Ascending aorta (tissue), 2 donors: ENCODE measurements around the gene SLC7A1. TPM values are rescaled to one million over a fixed set of nuclear protein-coding genes. Genes with fewer than 3 reads are reported as not detected.

ENCODE experiments used
- DNase-seq, 2 donors: peaks; one replicate each; pipeline ENCODE4 v3.0.0-alpha.2; 2019; ENCODE audit warnings: low spot score in 2 of 2
- H3K27ac ChIP-seq, 2 donors: fragments of 200-600 bp; sonication (generic); one replicate each; pipeline ENCODE4 v1.5.1; 2016 to 2017; ENCODE audit warnings: mild to moderate bottlenecking in 1 of 2
- H3K27me3 ChIP-seq: fragments of 200-600 bp; sonication (generic); one replicate; pipeline ENCODE4 v1.5.1; 2017
- H3K36me3 ChIP-seq, 2 donors: fragments of 200-600 bp; sonication (generic); one replicate each; pipeline ENCODE4 v1.5.1; 2016
- H3K4me1 ChIP-seq, 2 donors: fragments of 200-600 bp; sonication (generic); one replicate each; pipeline ENCODE4 v1.5.1; 2016 to 2017; ENCODE audit warnings: mild to moderate bottlenecking in 1 of 2
- H3K4me3 ChIP-seq, 2 donors: fragments of 200-600 bp; sonication (generic); one replicate each; pipeline ENCODE4 v1.5.1; 2016 to 2017; ENCODE audit warnings: mild to moderate bottlenecking in 1 of 2
- H3K9me3 ChIP-seq, 2 donors: fragments of 200-600 bp; sonication (generic); one replicate each; pipeline ENCODE4 v1.5.1; 2016
- intact Hi-C: fragments of 100-400 bp; cut with DNase I; formaldehyde crosslinking; loops from one replicate; pipeline ENCODE4 v1.15.1; 2023
- total RNA-seq: library from RNA; depleted of rRNA; stranded (reverse); fragments of >200 nt; gene quantifications from one replicate; pipeline ENCODE4 v1.1.0, GENCODE V29; 2016
- TF ChIP-seq, protein P1 (sequence below), 3 experiments: fragments of 200-600 bp in 2 of 3; fragments of 450-650 bp in 1 of 3; sonication (generic) in 2 of 3; IDR thresholded peaks; one replicate each; pipeline ENCODE4 v1.5.1; 2016 to 2019; ENCODE audit warnings: antibody characterized with exemption in 3 of 3, mild to moderate bottlenecking in 1 of 3, moderate library complexity in 1 of 3

The SLC7A1 gene
- total RNA-seq, 1 donor from 2014 or later = 17.2 TPM

DNA sequence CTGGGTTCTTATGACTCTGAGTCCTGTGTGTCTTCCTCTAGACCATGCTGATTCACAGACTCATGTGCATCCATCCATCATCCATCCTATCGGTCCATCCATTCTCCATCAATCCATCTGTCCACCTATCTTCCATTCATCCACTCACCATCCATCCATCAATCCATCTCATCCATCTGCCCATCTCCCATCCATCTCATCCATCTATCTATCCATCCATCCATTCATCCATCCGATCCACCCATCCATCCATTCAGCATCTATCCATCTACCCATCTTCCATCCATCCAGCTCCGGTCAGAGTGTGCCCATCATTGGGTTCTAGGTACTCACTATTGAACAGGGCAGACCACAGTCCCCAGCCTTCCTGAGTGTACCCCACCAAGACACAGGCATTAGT lies 75.6 kb downstream of the SLC7A1 start:
- intact Hi-C loops = loop anchor here (5.0 kb wide), 2 partner anchors 77 to 332 kb away; partner anchors contain the start of genes SLC7A1 and UBL3
- H3K4me1 ChIP-seq = peaks cover 3 to 10% of the 10 kb centered on the region in 2 donors
- TF ChIP-seq, protein P1, sequence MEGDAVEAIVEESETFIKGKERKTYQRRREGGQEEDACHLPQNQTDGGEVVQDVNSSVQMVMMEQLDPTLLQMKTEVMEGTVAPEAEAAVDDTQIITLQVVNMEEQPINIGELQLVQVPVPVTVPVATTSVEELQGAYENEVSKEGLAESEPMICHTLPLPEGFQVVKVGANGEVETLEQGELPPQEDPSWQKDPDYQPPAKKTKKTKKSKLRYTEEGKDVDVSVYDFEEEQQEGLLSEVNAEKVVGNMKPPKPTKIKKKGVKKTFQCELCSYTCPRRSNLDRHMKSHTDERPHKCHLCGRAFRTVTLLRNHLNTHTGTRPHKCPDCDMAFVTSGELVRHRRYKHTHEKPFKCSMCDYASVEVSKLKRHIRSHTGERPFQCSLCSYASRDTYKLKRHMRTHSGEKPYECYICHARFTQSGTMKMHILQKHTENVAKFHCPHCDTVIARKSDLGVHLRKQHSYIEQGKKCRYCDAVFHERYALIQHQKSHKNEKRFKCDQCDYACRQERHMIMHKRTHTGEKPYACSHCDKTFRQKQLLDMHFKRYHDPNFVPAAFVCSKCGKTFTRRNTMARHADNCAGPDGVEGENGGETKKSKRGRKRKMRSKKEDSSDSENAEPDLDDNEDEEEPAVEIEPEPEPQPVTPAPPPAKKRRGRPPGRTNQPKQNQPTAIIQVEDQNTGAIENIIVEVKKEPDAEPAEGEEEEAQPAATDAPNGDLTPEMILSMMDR (IDR thresholded peaks at IDR 0.05) = no peak
- H3K27ac ChIP-seq = no peak overlapping the region
- no peak overlapping the region for H3K4me3 ChIP-seq
- H3K9me3 ChIP-seq = no peaks in the 10 kb centered on the region
- DNase-seq = no peak
- peaks cover 46 to 54% of the 10 kb centered on the region in 2 donors for H3K36me3 ChIP-seq
- no peaks in the 10 kb centered on the region for H3K27me3 ChIP-seq

DNA sequence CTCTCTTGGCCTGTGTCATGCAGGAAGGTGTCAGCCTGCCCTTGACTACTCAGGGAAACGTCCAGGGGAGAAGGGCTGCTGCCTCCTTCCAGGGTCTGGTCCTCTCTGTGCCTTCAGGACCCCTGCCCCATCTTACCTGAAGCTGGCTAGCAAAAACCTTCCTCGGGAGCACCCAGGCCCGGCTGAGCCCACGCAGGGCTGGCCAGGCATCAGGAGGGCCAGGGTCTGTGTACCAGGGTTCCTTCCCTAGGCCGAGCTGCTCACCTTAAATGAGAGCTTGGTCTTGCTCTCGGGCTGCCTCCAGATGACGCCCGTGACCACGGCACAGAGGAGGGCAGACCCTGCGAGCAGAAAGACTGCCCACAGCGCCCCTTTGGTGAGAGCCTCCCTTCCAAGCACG lies 78.6 kb downstream of the SLC7A1 start:
- no peak for DNase-seq
- intact Hi-C loops = no loop called here
- TF ChIP-seq, protein P1 (IDR thresholded peaks at IDR 0.05) = no peak
- no peak overlapping the region for H3K4me3 ChIP-seq
- H3K27me3 ChIP-seq = no peaks in the 10 kb centered on the region
- no peaks in the 10 kb centered on the region for H3K9me3 ChIP-seq
- peaks cover 3 to 6% of the 10 kb centered on the region in 2 donors for H3K4me1 ChIP-seq
- H3K27ac ChIP-seq = no peak overlapping the region
- peaks cover 43 to 56% of the 10 kb centered on the region in 2 donors for H3K36me3 ChIP-seq

DNA sequence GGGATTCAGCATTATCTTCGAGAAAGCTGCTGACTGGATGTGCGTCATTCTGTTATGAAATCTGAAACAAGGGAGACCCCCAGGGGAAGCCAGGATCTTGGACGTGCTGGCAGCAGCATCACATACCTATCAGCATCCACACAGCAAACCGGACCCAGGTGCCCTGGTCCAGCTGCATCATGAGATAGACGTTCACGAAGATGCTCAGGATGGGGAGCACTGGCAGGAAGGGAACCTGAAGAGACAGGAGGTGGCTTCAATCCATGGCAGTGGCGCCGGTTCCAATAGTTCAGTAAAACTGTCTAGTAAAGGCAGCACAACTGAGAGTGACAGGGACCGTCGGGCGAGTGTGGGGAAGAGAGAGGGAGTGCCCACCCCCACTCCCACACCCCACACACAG lies 79.5 kb downstream of the SLC7A1 start:
- Histone ChIP-seq H3K9me3 (no peaks in the 10 kb centered on the region), H3K4me3 (no peak overlapping the region), H3K27me3 (no peaks in the 10 kb centered on the region), H3K4me1 (no peaks in the 10 kb centered on the region), H3K27ac (no peak overlapping the region), H3K36me3 (peaks cover 43 to 56% of the 10 kb centered on the region in 2 donors)
- TF ChIP-seq, protein P1 (IDR thresholded peaks at IDR 0.05) = no peak
- DNase-seq = no peak
- intact Hi-C loops = no loop called here

DNA sequence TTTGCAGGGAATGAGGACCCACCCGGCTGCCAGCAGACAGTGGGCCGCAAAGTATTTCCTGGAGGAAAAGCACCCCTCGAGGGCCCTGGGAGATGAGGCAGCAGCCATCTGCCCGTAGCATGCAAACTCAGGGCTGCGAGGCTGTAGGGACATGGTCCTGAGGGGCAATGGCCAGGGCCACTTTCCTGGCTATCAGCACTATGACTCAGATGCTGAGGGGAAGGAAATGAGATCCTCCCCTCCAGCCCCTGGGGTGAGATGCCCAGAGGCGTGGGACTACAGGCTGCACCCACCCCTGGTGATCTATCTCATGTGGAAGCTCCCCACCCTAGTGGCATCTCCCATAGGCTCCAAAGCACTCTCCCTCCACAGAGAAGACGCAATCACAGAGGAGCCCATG lies 80.1 kb downstream of the SLC7A1 start:
- no peak overlapping the region for H3K4me3 ChIP-seq
- DNase-seq = no peak
- H3K4me1 ChIP-seq = no peaks in the 10 kb centered on the region
- H3K27ac ChIP-seq = no peak overlapping the region
- TF ChIP-seq, protein P1 (IDR thresholded peaks at IDR 0.05) = no peak
- H3K9me3 ChIP-seq = no peaks in the 10 kb centered on the region
- intact Hi-C loops = no loop called here
- no peaks in the 10 kb centered on the region for H3K27me3 ChIP-seq
- H3K36me3 ChIP-seq = peaks cover 43 to 58% of the 10 kb centered on the region in 2 donors

DNA sequence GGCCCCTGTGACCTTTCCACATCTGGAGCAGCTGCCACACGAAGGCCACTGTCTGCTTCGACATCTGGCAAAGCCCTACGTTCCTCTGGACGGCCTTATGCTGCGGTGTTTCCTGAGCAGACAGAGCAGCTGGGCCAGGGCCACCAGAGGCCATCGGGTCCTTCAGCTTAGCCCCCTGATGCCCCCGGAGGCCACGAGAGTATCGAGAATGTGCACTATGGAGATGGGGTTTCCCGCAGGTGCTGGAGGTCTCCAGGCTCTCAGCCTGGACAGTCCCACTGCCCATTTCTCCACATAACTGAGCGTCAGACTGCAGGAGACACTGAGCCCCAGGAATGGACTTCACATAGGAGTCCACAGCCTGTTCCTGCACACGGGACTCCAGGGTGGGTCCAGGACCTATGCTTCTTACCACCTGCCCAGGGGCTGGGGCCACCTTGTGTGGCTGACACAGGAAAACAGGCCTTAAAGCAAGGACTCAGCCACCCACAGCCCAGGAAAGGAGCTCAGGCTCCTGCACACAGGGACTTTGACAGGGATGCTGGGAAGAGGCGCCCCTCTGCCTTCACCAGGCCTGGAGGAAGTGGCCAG lies 80.7 kb downstream of the SLC7A1 start:
- TF ChIP-seq, protein P1 (IDR thresholded peaks at IDR 0.05) = no peak
- H3K27ac ChIP-seq = no peak overlapping the region
- H3K4me1 ChIP-seq = no peaks in the 10 kb centered on the region
- intact Hi-C loops = loop anchor here (5.0 kb wide), 1 partner anchor 332 kb away; no protein-coding TSS in a partner anchor
- DNase-seq = no peak
- no peaks in the 10 kb centered on the region for H3K9me3 ChIP-seq
- H3K4me3 ChIP-seq = no peak overlapping the region
- H3K27me3 ChIP-seq = no peaks in the 10 kb centered on the region
- H3K36me3 ChIP-seq = peaks cover 43 to 58% of the 10 kb centered on the region in 2 donors
